RPMI7951 (cell line): ENCODE results near the gene WFS1. TPM values are rescaled to one million over a fixed set of nuclear protein-coding genes. Genes with fewer than 3 reads are reported as not detected.

Experiments
- total RNA-seq: library from RNA; depleted of rRNA; stranded (reverse); fragments of >200 nt; shearing (Covaris generic); gene quantifications from 2 replicates; pipeline ENCODE4 v1.2.3, GENCODE V29; 2014; rRNA removed

The WFS1 gene
- total RNA-seq, 1 experiment from 2014 or later, result 28.4 TPM

Other genes starting within 250 kb of the WFS1 start
- gene JAKMIP1, start 69.3 kb upstream of the WFS1 start, total RNA-seq, result not detected in 2 replicates
- gene PPP2R2C, start 202.8 kb downstream of the WFS1 start, total RNA-seq, result under 0.01 and 0.10 TPM in 2 replicates